Skeletal muscle tissue (tissue), 4 donors: ENCODE results near the gene LIMK1. TPM values are rescaled to one million over a fixed set of nuclear protein-coding genes. Genes with fewer than 3 reads are reported as not detected.

Source experiments
- H3K27ac ChIP-seq: one replicate; pipeline ENCODE4 v1.7.0; 2013; ENCODE audit warnings: mild to moderate bottlenecking, low read depth, low read length, inconsistent platforms
- H3K27me3 ChIP-seq, 3 donors: one replicate each; pipeline ENCODE4 v1.7.0; 2013; ENCODE audit warnings: low read length in 3 of 3; ENCODE audit not compliant: control insufficient read depth in 3 of 3, insufficient read depth in 3 of 3
- H3K36me3 ChIP-seq, 3 donors: one replicate each; pipeline ENCODE4 v1.7.0; 2013; ENCODE audit warnings: low read length in 3 of 3; ENCODE audit not compliant: control insufficient read depth in 3 of 3, insufficient read depth in 3 of 3
- H3K4me1 ChIP-seq, 3 donors: one replicate each; pipeline ENCODE4 v1.7.0; 2013; ENCODE audit warnings: low read length in 3 of 3, mild to moderate bottlenecking in 3 of 3; ENCODE audit not compliant: control insufficient read depth in 3 of 3, insufficient read depth in 3 of 3
- H3K4me3 ChIP-seq, 3 donors: one replicate each; pipeline ENCODE4 v1.7.0; 2013; ENCODE audit warnings: low read length in 3 of 3
- H3K9ac ChIP-seq, 3 donors: one replicate each; pipeline ENCODE4 v1.7.0; 2013; ENCODE audit warnings: low read length in 3 of 3, mild to moderate bottlenecking in 3 of 3, moderate library complexity in 2 of 3, low read depth in 1 of 3
- H3K9me3 ChIP-seq, 3 donors: one replicate each; pipeline ENCODE4 v1.7.0; 2013; ENCODE audit warnings: low read length in 3 of 3; ENCODE audit not compliant: control insufficient read depth in 3 of 3
- total RNA-seq: library from RNA; depleted of rRNA; stranded (reverse); fragments of >200 nt; gene quantifications from one replicate; pipeline ENCODE4 v1.2.3, GENCODE V29; 2014
- donor health status: Osteomylitis.

Gene LIMK1
- total RNA-seq = 4.7 TPM

- Histone ChIP-seq H3K27me3 (no peaks in the 10 kb centered on the region), H3K9ac (peak within 1 kb of the TSS; percentile 60 to 83 (median 74)), H3K9me3 (no peaks in the 10 kb centered on the region), H3K36me3 (peaks cover 10 to 13% (median 10%) of the 10 kb centered on the region in 3 donors), H3K27ac (peak within 1 kb of the TSS; percentile 85), H3K4me1 (peaks cover 22 to 26% (median 23%) of the 10 kb centered on the region in 3 donors), H3K4me3 (peak within 1 kb of the TSS; percentile 68 to 72 (median 68))
Measured at GRCh38 chr7:74083117-74083876, at the start of gene LIMK1. LIMK1 (plus strand) TSS chr7:74083804; CDS start chr7:74083991, 187 bp downstream.

GRCh38 chr7:74037609-74038008 lies 46.0 kb upstream of the LIMK1 start:
- H3K9me3 ChIP-seq = no peaks in the 10 kb centered on the region
- no peak overlapping the region for H3K4me3 ChIP-seq
- H3K4me1 ChIP-seq = peaks cover 43 to 53% (median 47%) of the 10 kb centered on the region in 3 donors
- H3K27ac ChIP-seq = peak overlapping the region; percentile 61
- H3K36me3 ChIP-seq = peaks cover 0 to 14% (median 5%) of the 10 kb centered on the region in 3 donors
- H3K27me3 ChIP-seq = no peaks in the 10 kb centered on the region
- H3K9ac ChIP-seq = no peak overlapping the region

- Histone ChIP-seq H3K4me3 (peak overlapping the region in 1 of 3 donors; percentile 6), H3K9me3 (no peaks in the 10 kb centered on the region), H3K36me3 (peaks cover 0 to 14% (median 5%) of the 10 kb centered on the region in 3 donors), H3K27me3 (no peaks in the 10 kb centered on the region), H3K27ac (peak overlapping the region; percentile 61), H3K9ac (peak overlapping the region in 2 of 3 donors; percentile 48 to 57), H3K4me1 (peaks cover 36 to 50% (median 39%) of the 10 kb centered on the region in 3 donors)
Measured at GRCh38 chr7:74038194-74038961, 45.2 kb upstream of the LIMK1 start.

- peak overlapping the region; percentile 61 for H3K27ac ChIP-seq
- H3K9ac ChIP-seq = peak overlapping the region; percentile 6 to 57 (median 43)
- H3K27me3 ChIP-seq = no peaks in the 10 kb centered on the region
- no peaks in the 10 kb centered on the region for H3K9me3 ChIP-seq
- peaks cover 28 to 40% (median 30%) of the 10 kb centered on the region in 3 donors for H3K4me1 ChIP-seq
- peak overlapping the region in 2 of 3 donors; percentile 32 to 49 for H3K4me3 ChIP-seq
- peaks cover 0 to 14% (median 5%) of the 10 kb centered on the region in 3 donors for H3K36me3 ChIP-seq
Measured at GRCh38 chr7:74039337-74039736, 44.3 kb upstream of the LIMK1 start.

GRCh38 chr7:74040101-74040790 lies 43.4 kb upstream of the LIMK1 start:
- Histone ChIP-seq H3K27me3 (no peaks in the 10 kb centered on the region), H3K4me3 (no peak overlapping the region), H3K9me3 (no peaks in the 10 kb centered on the region), H3K4me1 (peaks cover 28 to 39% (median 29%) of the 10 kb centered on the region in 3 donors), H3K27ac (peak overlapping the region; percentile 61), H3K36me3 (peaks cover 0 to 14% (median 5%) of the 10 kb centered on the region in 3 donors), H3K9ac (peak overlapping the region in 1 of 3 donors; percentile 57)

- Histone ChIP-seq H3K27me3 (no peaks in the 10 kb centered on the region), H3K4me1 (peaks cover 28 to 39% (median 29%) of the 10 kb centered on the region in 3 donors), H3K9me3 (no peaks in the 10 kb centered on the region), H3K36me3 (peaks cover 0 to 16% (median 3%) of the 10 kb centered on the region in 3 donors), H3K9ac (no peak overlapping the region), H3K27ac (no peak overlapping the region), H3K4me3 (no peak overlapping the region)
Measured at GRCh38 chr7:74040791-74041520, 42.6 kb upstream of the LIMK1 start.

- Histone ChIP-seq H3K9ac (peak overlapping the region in 1 of 3 donors; percentile 25), H3K27ac (no peak overlapping the region), H3K36me3 (peaks cover 2 to 29% (median 6%) of the 10 kb centered on the region in 3 donors)
Measured at GRCh38 chr7:74042746-74043522, 40.7 kb upstream of the LIMK1 start.

GRCh38 chr7:74043523-74043951 lies 40.1 kb upstream of the LIMK1 start:
- H3K4me3 ChIP-seq = no peak overlapping the region
- no peaks in the 10 kb centered on the region for H3K9me3 ChIP-seq
- no peaks in the 10 kb centered on the region for H3K27me3 ChIP-seq
- H3K36me3 ChIP-seq = peaks cover 2 to 29% (median 6%) of the 10 kb centered on the region in 3 donors
- peaks cover 15 to 26% (median 18%) of the 10 kb centered on the region in 3 donors for H3K4me1 ChIP-seq
- no peak overlapping the region for H3K27ac ChIP-seq
- H3K9ac ChIP-seq = peak overlapping the region in 1 of 3 donors; percentile 25

More at GRCh38 chr7:74042746-74043522, 40.7 kb upstream of the LIMK1 start:
- Histone ChIP-seq H3K9me3 (no peaks in the 10 kb centered on the region), H3K4me3 (no peak overlapping the region), H3K27me3 (no peaks in the 10 kb centered on the region), H3K4me1 (peaks cover 21 to 32% (median 24%) of the 10 kb centered on the region in 3 donors)
